Keratinocyte (primary cell): ENCODE results near the gene AUNIP. TPM values are rescaled to one million over a fixed set of nuclear protein-coding genes. Genes with fewer than 3 reads are reported as not detected.

Experiments
- DNase-seq: peaks from one replicate; pipeline ENCODE4 v3.0.0-alpha.2; 2011; ENCODE audit warnings: low read depth, missing footprints, low spot score
- FAIRE-seq: peaks from 2 replicates; lab custom pipeline; 2011; peaks lifted over from hg19 to GRCh38; lab: Jason Lieb, UNC
- H2AFZ ChIP-seq: 2 replicates; pipeline ENCODE4 v1.6.0; 2012; ENCODE audit warnings: low read length, control low read depth, inconsistent platforms; ENCODE audit not compliant: control insufficient read depth
- H3K27ac ChIP-seq: 2 replicates; pipeline ENCODE4 v1.5.1; 2011; ENCODE audit warnings: low read length; ENCODE audit not compliant: control insufficient read depth, insufficient read depth
- H3K27me3 ChIP-seq: 3 replicates; pipeline ENCODE4 v1.6.0; 2011; ENCODE audit warnings: low read length; ENCODE audit not compliant: control insufficient read depth, insufficient read depth; ENCODE audit errors: extremely low read depth
- H3K36me3 ChIP-seq, 2 experiments: 2 replicates in 1 of 2; 3 replicates in 1 of 2; pipeline ENCODE4 v1.5.1; 2011; ENCODE audit warnings: low read length in 2 of 2, mild to moderate bottlenecking in 1 of 2; ENCODE audit not compliant: control insufficient read depth in 2 of 2, insufficient read depth in 2 of 2; ENCODE audit errors: extremely low read depth in 1 of 2
- H3K4me1 ChIP-seq: 3 replicates; pipeline ENCODE4 v1.5.1; 2011; ENCODE audit warnings: low read length; ENCODE audit not compliant: control insufficient read depth, insufficient read depth; ENCODE audit errors: extremely low read depth
- H3K4me2 ChIP-seq: 3 replicates; pipeline ENCODE4 v1.6.0; 2011; ENCODE audit warnings: low read depth, low read length; ENCODE audit not compliant: control insufficient read depth, insufficient read depth; ENCODE audit errors: extremely low read depth
- H3K4me3 ChIP-seq, 3 experiments: fragments of 200-600 bp in 1 of 3; sonication (generic) in 1 of 3; 2 replicates in 2 of 3; 3 replicates in 1 of 3; pipeline ENCODE4 v1.5.1; 2011 to 2016; ENCODE audit warnings: low read length in 3 of 3, mild to moderate bottlenecking in 3 of 3, control low read depth in 2 of 3, inconsistent platforms in 1 of 3, low read depth in 1 of 3, mixed read lengths in 1 of 3, mixed run types in 1 of 3, moderate library complexity in 1 of 3; ENCODE audit not compliant: control insufficient read depth in 2 of 3, insufficient read depth in 2 of 3; ENCODE audit errors: extremely low read depth in 1 of 3
- H3K79me2 ChIP-seq: 2 replicates; pipeline ENCODE4 v1.6.0; 2012; ENCODE audit warnings: low read length; ENCODE audit not compliant: control insufficient read depth, insufficient read depth
- H3K9ac ChIP-seq: 3 replicates; pipeline ENCODE4 v1.6.0; 2011; ENCODE audit warnings: low read length; ENCODE audit not compliant: control insufficient read depth, insufficient read depth; ENCODE audit errors: extremely low read depth
- H3K9me1 ChIP-seq: 3 replicates; pipeline ENCODE4 v1.6.0; 2011; ENCODE audit warnings: low read length; ENCODE audit not compliant: control insufficient read depth, insufficient read depth; ENCODE audit errors: extremely low read depth
- H3K9me3 ChIP-seq: 2 replicates; pipeline ENCODE4 v1.5.1; 2012; ENCODE audit warnings: low read depth, low read length; ENCODE audit not compliant: control insufficient read depth
- H4K20me1 ChIP-seq: 3 replicates; pipeline ENCODE4 v1.6.0; 2011; ENCODE audit warnings: low read length; ENCODE audit not compliant: control insufficient read depth, insufficient read depth; ENCODE audit errors: extremely low read depth
- CTCF ChIP-seq, 3 experiments: IDR thresholded peaks in 1 of 3; conservative IDR thresholded peaks in 1 of 3; optimal IDR thresholded peaks in 1 of 3; 2 replicates in 2 of 3; 3 replicates in 1 of 3; pipeline versions ENCODE3 to v1.5.1; 2011; ENCODE audit warnings: low read length in 3 of 3, mild to moderate bottlenecking in 3 of 3, moderate library complexity in 2 of 3, control low read depth in 1 of 3, inconsistent platforms in 1 of 3; ENCODE audit not compliant: insufficient read depth in 2 of 3; ENCODE audit errors: extremely low read depth in 1 of 3
- EZH2 ChIP-seq: IDR thresholded peaks from one replicate; pipeline ENCODE4 v1.6.1; 2012; ENCODE audit warnings: inconsistent platforms, mild to moderate bottlenecking, low read length, moderate library complexity
- dilution Hi-C: fragments of 300-500 bp; cut with MboI; formaldehyde crosslinking; loops from one replicate; pipeline ENCODE4 v1.7.0; 2020; ENCODE audit warnings: low sequenced_read_pairs; ENCODE audit not compliant: extremely low pct_ligation_motif_present
- polyA plus RNA-seq, 5 experiments: library from polyadenylated mRNA; depleted of rRNA in 3 of 5; stranded (reverse) in 3 of 5; stranded (forward) in 1 of 5; unstranded in 1 of 5; fragments of >200 nt; gene quantifications; 1 replicate in 1 of 5; 2 replicates in 3 of 5; 3 replicates in 1 of 5; pipeline versions ENCODE4 v1.2.1 to v1.2.3, GENCODE V29; 2011 to 2012; ENCODE audit warnings: missing spikeins in 2 of 5, low read depth in 1 of 5, low replicate concordance in 1 of 5

AUNIP gene
- polyA plus RNA-seq, 1 donor (not counting 4 experiments of a cell fraction or from before 2014, with no cell fraction given) = 9.3 TPM

- H3K9me3 ChIP-seq = no peaks in the 10 kb centered on the region
- FAIRE-seq = no peak
- H3K36me3 ChIP-seq = peaks cover 24 to 32% of the 10 kb centered on the region in 2 experiments
- no peaks in the 10 kb centered on the region for H3K4me1 ChIP-seq
- H3K9me1 ChIP-seq = no peaks in the 10 kb centered on the region
- no peak overlapping the region for H2AFZ ChIP-seq
- dilution Hi-C loops = no loop called here
- no peak for DNase-seq
- H3K27me3 ChIP-seq = no peaks in the 10 kb centered on the region
- no peak overlapping the region for H3K9ac ChIP-seq
- H3K79me2 ChIP-seq = no peaks in the 10 kb centered on the region
- no peak for TF ChIP-seq CTCF (optimal IDR thresholded peaks at IDR 0.05 in 1 of 3, IDR thresholded peaks at IDR 0.05 in 1 of 3, conservative IDR thresholded peaks at IDR 0.05 in 1 of 3; ENCODE audit: extremely low read depth in 1 of 3, insufficient read depth in 2 of 3, low read length in 3 of 3)
- no peak for TF ChIP-seq EZH2
- no peak overlapping the region for H3K27ac ChIP-seq
- no peak overlapping the region for H3K4me3 ChIP-seq
- H4K20me1 ChIP-seq = no peaks in the 10 kb centered on the region
- no peak overlapping the region for H3K4me2 ChIP-seq
Observed at GRCh38 chr1:25809929-25810328, 49.3 kb downstream of the AUNIP start.

GRCh38 chr1:25809283-25809926 lies 49.9 kb downstream of the AUNIP start:
- TF ChIP-seq EZH2 (no peak), CTCF (optimal IDR thresholded peaks at IDR 0.05 in 1 of 3, IDR thresholded peaks at IDR 0.05 in 1 of 3, conservative IDR thresholded peaks at IDR 0.05 in 1 of 3; ENCODE audit: extremely low read depth in 1 of 3, insufficient read depth in 2 of 3, low read length in 3 of 3) (no peak)
- Histone ChIP-seq H3K9me1 (no peaks in the 10 kb centered on the region), H3K79me2 (no peaks in the 10 kb centered on the region), H3K4me1 (no peaks in the 10 kb centered on the region), H3K27ac (no peak overlapping the region), H3K27me3 (no peaks in the 10 kb centered on the region), H3K4me3 (no peak overlapping the region), H3K9me3 (no peaks in the 10 kb centered on the region), H3K9ac (no peak overlapping the region), H3K36me3 (peaks cover 24 to 29% of the 10 kb centered on the region in 2 experiments), H2AFZ (no peak overlapping the region), H3K4me2 (no peak overlapping the region), H4K20me1 (no peaks in the 10 kb centered on the region)
- dilution Hi-C loops = no loop called here
- DNase-seq = no peak
- no peak for FAIRE-seq
